Heart right ventricle (tissue), 16 donors: ENCODE results near the gene PUSL1. TPM values are rescaled to one million over a fixed set of nuclear protein-coding genes. Genes with fewer than 3 reads are reported as not detected.

Experiments used
- ATAC-seq, 8 donors: fragments of 200-7000 bp; cut with Tn5 transposase; one replicate each; pipeline ENCODE4 v1.9.1; 2020; ENCODE audit warnings: mild to moderate bottlenecking in 8 of 8, moderate library complexity in 8 of 8, moderate number of reproducible peaks in 1 of 8
- DNase-seq, 2 donors: peaks; one replicate each; pipeline ENCODE4 v3.0.0-alpha.2; 2020
- H3K27ac ChIP-seq, 10 donors: fragments of 200-600 bp; sonication (generic) in 2 of 10; one replicate each; pipeline versions ENCODE4 v1.5.0 to v1.8.0; 2020 to 2022; ENCODE audit warnings: mild to moderate bottlenecking in 3 of 10
- H3K27me3 ChIP-seq, 7 donors: fragments of 200-600 bp; one replicate each; pipeline ENCODE4 v1.8.0; 2021 to 2022; ENCODE audit warnings: mild to moderate bottlenecking in 2 of 7
- H3K36me3 ChIP-seq, 9 donors: fragments of 200-600 bp; sonication (generic) in 1 of 9; one replicate each; pipeline versions ENCODE4 v1.5.0 to v1.8.0; 2020 to 2022; ENCODE audit warnings: mild to moderate bottlenecking in 2 of 9
- H3K4me1 ChIP-seq, 9 donors: fragments of 200-600 bp; sonication (generic) in 1 of 9; one replicate each; pipeline versions ENCODE4 v1.5.0 to v1.8.0; 2020 to 2022; ENCODE audit warnings: mild to moderate bottlenecking in 4 of 9
- H3K4me3 ChIP-seq, 10 donors: fragments of 200-600 bp; sonication (generic) in 2 of 10; one replicate each; pipeline versions ENCODE4 v1.5.0 to v1.8.0; 2020 to 2022; ENCODE audit warnings: mild to moderate bottlenecking in 7 of 10, moderate library complexity in 2 of 10
- H3K9me3 ChIP-seq, 11 donors: fragments of 200-600 bp in 10 of 11; sonication (generic) in 2 of 11; one replicate each; pipeline versions ENCODE4 v1.5.0 to v1.8.0; 2013 to 2022; ENCODE audit warnings: mild to moderate bottlenecking in 2 of 11, control low read depth in 1 of 11, moderate library complexity in 1 of 11
- WGBS, 2 donors: extraction: QIAGEN DNeasy Blood & Tissue Kit; methylation state at CpG; one replicate each; pipeline ENCODE4 v1.1.7; 2013; ENCODE audit warnings: inconsistent platforms in 1 of 2; 5-methylcytosine and 5-hydroxymethylcytosine counted together
- intact Hi-C, 10 donors: fragments of 100-400 bp; cut with DNase I; formaldehyde crosslinking; loops; one replicate each; pipeline versions ENCODE4 v1.11.1 to v1.14.2; 2022
- polyA plus RNA-seq, 2 donors: library from polyadenylated mRNA; stranded (reverse); fragments of 200-250 nt; gene quantifications; one replicate each; pipeline ENCODE4 v1.2.3, GENCODE V29; 2013
- total RNA-seq, 10 donors: library from RNA; stranded (reverse); fragmentation: NEBNext Ultra II Directional in 3 of 10; extraction: Animal tissue kit (Norgen Biotek cat#: 25700) in 3 of 10; gene quantifications; one replicate each; pipeline versions ENCODE4 v1.2.1 to v1.2.4, GENCODE V29; 2021 to 2023
- TF ChIP-seq, protein P1 (sequence below), 9 donors: fragments of 200-600 bp; sonication (generic) in 2 of 9; IDR thresholded peaks; one replicate each; pipeline versions ENCODE4 v1.5.0 to v1.8.0; 2021 to 2022; ENCODE audit warnings: antibody characterized with exemption in 9 of 9, mild to moderate bottlenecking in 5 of 9, moderate library complexity in 1 of 9
- donor health status: Arrhythmogenic right ventricular cardiomyopathy.
- donor health status: ischemic (EF 13 %, LVEDD 7.1; RV severe dilation, severe dysfunction).
- donor health status: healthy with polysubstance abuse.
- donor health status: DM: no; HTN: yes; CAD: no.
- donor health status: DM: no; HTN: no; CAD: no.
- donor health status: ischemic (EF 25% LVEDD 6.9; RV normal size, moderate dysfunction).
- donor health status: ischemic (EF 25% LVEDD 5.7; RV mildly dilated, moderate dysfunction).
- donor health status: healthy.
- donor health status: DM: yes; HTN: yes; CAD: no.
- donor health status: Ischemic cardiomyopathy.
- donor health status: ischemic (EF 35%, LVEDD 5.7; RV mildly dilated, moderate dysfunction).
- donor health status: nonischemic (EF 11% LVEDD 7.7; RV severe dilation, severe dysfunction).
- donor health status: DM: yes; HTN: yes; CAD: no.
- donor health status: PGD.
- donor health status: ischemic (EF 29% LVEDD 5.4; RV normal size, mild dysfunction).
- donor health status: nonischemic (EF 23%, LVEDD 6.1; RV moderate dilation, normal function).

The PUSL1 gene
- total and polyA plus RNA-seq, 12 donors = 5.6 to 17.8 (median 9.1) TPM

DNA sequence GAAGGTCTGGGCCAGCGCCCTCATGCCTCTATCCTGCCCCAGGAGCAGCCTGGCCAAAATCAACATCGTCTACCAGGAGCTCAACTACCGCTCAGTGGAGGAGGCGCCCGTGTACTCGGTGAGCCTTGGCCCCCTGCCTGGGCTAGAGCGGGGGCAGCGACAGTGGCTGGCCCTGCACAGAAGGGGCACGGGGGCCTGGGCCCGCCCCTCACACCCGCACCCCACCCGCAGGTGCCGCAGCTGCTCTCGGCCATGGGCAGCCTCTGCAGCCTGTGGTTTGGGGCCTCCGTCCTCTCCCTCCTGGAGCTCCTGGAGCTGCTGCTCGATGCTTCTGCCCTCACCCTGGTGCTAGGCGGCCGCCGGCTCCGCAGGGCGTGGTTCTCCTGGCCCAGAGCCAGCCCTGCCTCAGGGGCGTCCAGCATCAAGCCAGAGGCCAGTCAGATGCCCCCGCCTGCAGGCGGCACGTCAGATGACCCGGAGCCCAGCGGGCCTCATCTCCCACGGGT, 17.3 kb upstream of the PUSL1 start:
- DNase-seq (no peak), ATAC-seq (peak in 4 of 8 donors; percentile 3 to 15 (median 6))
- 34 to 46% methylated on average over 28 of the region's 28 CpGs for WGBS, 2 donors
- TF ChIP-seq, protein P1, sequence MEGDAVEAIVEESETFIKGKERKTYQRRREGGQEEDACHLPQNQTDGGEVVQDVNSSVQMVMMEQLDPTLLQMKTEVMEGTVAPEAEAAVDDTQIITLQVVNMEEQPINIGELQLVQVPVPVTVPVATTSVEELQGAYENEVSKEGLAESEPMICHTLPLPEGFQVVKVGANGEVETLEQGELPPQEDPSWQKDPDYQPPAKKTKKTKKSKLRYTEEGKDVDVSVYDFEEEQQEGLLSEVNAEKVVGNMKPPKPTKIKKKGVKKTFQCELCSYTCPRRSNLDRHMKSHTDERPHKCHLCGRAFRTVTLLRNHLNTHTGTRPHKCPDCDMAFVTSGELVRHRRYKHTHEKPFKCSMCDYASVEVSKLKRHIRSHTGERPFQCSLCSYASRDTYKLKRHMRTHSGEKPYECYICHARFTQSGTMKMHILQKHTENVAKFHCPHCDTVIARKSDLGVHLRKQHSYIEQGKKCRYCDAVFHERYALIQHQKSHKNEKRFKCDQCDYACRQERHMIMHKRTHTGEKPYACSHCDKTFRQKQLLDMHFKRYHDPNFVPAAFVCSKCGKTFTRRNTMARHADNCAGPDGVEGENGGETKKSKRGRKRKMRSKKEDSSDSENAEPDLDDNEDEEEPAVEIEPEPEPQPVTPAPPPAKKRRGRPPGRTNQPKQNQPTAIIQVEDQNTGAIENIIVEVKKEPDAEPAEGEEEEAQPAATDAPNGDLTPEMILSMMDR (IDR thresholded peaks at IDR 0.05) = no peak
- Histone ChIP-seq H3K9me3 (no peaks in the 10 kb centered on the region), H3K27ac (no peak overlapping the region), H3K36me3 (peaks cover 0 to 28% (median 9%) of the 10 kb centered on the region in 9 donors), H3K4me3 (no peak overlapping the region), H3K27me3 (peaks cover 0 to 18% (median 15%) of the 10 kb centered on the region in 7 donors), H3K4me1 (peaks cover 0 to 13% (median 7%) of the 10 kb centered on the region in 9 donors)
- intact Hi-C loops = loop anchor here in 9 of 10 donors (2.0 to 10.0 kb wide), 5 partner anchors 166 to 266 kb away; partner anchors contain the start of gene AGRN (in 1 of the 9)

DNA sequence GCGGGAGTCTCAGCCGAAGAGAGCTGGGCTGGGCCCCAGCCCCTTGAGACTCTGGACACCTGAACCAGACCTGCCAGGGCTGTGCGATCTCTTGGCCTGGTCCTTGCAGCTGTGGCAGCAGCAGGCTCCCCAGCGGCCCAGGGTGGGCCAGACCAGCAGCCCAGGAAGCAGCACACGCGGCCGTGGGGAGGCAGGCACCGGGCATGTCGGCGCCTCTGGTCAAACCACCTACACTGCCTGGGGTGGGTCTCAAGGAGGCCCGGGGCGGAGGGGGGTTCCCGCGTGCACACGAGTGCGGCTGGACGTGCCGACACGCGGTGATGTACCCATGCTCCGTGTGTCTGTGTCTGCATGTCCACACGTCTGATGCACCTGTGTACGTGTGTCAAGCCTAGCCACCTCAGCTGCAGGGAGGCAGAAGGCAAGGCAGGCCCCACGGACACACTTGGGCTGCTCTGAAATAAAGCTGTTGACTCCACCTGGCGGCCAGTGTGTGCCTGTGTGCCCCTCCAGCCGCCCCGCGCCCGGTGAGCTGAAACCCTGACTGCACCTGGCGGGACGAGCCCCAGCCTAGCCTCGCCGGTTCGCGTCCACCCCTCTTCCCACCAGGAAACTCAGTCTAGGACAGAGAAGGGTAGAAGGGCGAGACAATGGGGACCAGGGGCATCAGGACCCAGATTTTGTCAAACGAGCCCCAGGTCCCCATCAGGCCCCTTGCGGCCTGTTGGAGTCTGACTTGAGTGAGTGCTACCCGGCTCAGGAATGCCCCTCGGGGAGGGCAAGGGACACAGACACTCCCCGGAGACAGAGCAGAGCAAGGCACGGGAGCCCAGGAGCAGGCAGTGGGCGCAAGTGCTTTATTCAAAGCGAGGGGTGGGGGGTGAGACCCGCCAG, 16.6 kb upstream of the PUSL1 start:
- WGBS, 2 donors = 38 to 41% methylated on average over 45 of the region's 45 CpGs
- ATAC-seq (peak; percentile 54 to 83 (median 68)), DNase-seq (peak; percentile 56 to 64)
- Histone ChIP-seq H3K36me3 (peaks cover 0 to 35% (median 13%) of the 10 kb centered on the region in 9 donors), H3K4me3 (no peak overlapping the region), H3K27me3 (peaks cover 0 to 12% (median 8%) of the 10 kb centered on the region in 7 donors), H3K27ac (no peak overlapping the region), H3K4me1 (peaks cover 0 to 13% (median 7%) of the 10 kb centered on the region in 9 donors), H3K9me3 (no peaks in the 10 kb centered on the region)
- TF ChIP-seq, protein P1 (IDR thresholded peaks at IDR 0.05) = peak; percentile 33 to 73 (median 65)
- intact Hi-C loops = loop anchor here in 9 of 10 donors (1.0 to 10.0 kb wide), 6 partner anchors 167 to 267 kb away; partner anchors contain the start of gene AGRN (in 1 of the 9)

DNA sequence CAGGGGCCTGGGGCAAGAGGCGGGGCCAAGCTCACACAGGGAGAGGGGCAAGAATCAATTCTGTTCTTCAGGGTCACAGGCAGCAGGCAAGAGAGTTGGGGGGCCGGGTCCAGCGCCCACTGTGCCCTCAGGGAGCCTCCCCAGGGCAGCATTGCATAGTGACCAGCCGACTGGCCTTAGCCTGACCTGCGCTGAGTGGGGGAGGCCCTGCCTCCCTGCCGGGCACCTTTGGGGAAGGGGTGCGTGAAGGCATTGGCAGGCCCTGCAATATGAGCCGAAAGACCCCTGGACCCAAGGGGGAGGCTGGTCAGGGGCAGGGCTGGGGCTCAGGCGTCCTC, 16.0 kb upstream of the PUSL1 start:
- ATAC-seq (peak in 1 of 8 donors; percentile 2), DNase-seq (no peak)
- H3K27me3 ChIP-seq = peaks cover 0 to 6% (median 2%) of the 10 kb centered on the region in 7 donors
- intact Hi-C loops = loop anchor here in 5 of 10 donors (1.0 to 10.0 kb wide), 5 partner anchors 168 to 268 kb away; partner anchors contain the start of gene AGRN (in 1 of the 5)
- TF ChIP-seq, protein P1 (IDR thresholded peaks at IDR 0.05) = no peak
- peaks cover 0 to 13% (median 7%) of the 10 kb centered on the region in 9 donors for H3K4me1 ChIP-seq
- H3K27ac ChIP-seq = no peak overlapping the region
- WGBS, 2 donors = 89 to 90% methylated on average over 9 of the region's 9 CpGs
- no peak overlapping the region for H3K4me3 ChIP-seq
- H3K9me3 ChIP-seq = no peaks in the 10 kb centered on the region
- peaks cover 0 to 37% (median 13%) of the 10 kb centered on the region in 9 donors for H3K36me3 ChIP-seq

DNA sequence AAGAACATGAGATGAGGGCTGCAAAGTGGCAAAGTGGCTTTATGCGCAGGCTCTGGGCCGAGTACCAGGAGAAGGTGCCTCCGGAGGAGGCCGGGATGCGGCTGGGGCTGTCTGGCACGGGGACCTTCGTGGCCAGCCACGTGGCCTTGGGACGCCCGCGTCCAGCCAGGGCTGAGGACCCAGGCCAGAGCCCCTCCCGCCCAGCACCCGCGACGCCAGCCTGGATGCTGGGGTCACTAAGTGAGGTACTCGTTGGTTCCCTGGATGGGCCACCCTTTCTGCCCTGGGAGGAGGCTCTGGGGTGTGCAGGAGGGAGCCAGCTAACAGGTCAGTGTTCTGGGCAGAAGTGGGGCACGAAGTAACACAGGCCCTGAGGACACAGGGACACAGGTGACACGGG, 15.5 kb upstream of the PUSL1 start:
- intact Hi-C loops = loop anchor here in 5 of 10 donors (1.0 to 10.0 kb wide), 5 partner anchors 168 to 268 kb away; partner anchors contain the start of gene AGRN (in 1 of the 5)

More for the DNA sequence above, 15.5 kb upstream of the PUSL1 start:
- Histone ChIP-seq H3K27ac (no peak overlapping the region), H3K36me3 (peaks cover 0 to 40% (median 15%) of the 10 kb centered on the region in 9 donors), H3K27me3 (peaks cover 0 to 2% (median 0%) of the 10 kb centered on the region in 7 donors), H3K4me1 (peaks cover 0 to 13% (median 7%) of the 10 kb centered on the region in 9 donors), H3K9me3 (no peaks in the 10 kb centered on the region), H3K4me3 (no peak overlapping the region)
- DNase-seq (no peak), ATAC-seq (no peak)
- WGBS, 2 donors = 92 to 96% methylated on average over 18 of the region's 18 CpGs
- TF ChIP-seq, protein P1 (IDR thresholded peaks at IDR 0.05) = no peak
